Erythroblast (primary cell): ENCODE data around the gene SLC35B2.

Experiments used
- DNase-seq, 2 experiments: peaks; one replicate each; lab custom pipeline; 2025; lab: John Stamatoyannopoulos, UW
- GATA1 ChIP-seq: IDR thresholded peaks from 2 replicates; pipeline ENCODE4 v1.6.1; 2011; ENCODE audit warnings: low read depth, mild to moderate bottlenecking, control low read depth, low read length, moderate library complexity
- POLR2A ChIP-seq: IDR thresholded peaks from 2 replicates; pipeline ENCODE4 v1.6.1; 2011; ENCODE audit warnings: mild to moderate bottlenecking, low read length

The SLC35B2 gene

GRCh38 chr6:44268095-44268628 is 10.8 kb upstream of the SLC35B2 start:
- TF ChIP-seq POLR2A (no peak), GATA1 (no peak)
- peak; percentile 51 to 78 for DNase-seq

GRCh38 chr6:44267252-44267651 is 9.9 kb upstream of the SLC35B2 start:
- DNase-seq, result no peak

GRCh38 chr6:44266347-44266746 is 9.0 kb upstream of the SLC35B2 start:
- no peak for TF ChIP-seq GATA1
- TF ChIP-seq POLR2A, result no peak

More at GRCh38 chr6:44267252-44267651, 9.9 kb upstream of the SLC35B2 start:
- TF ChIP-seq POLR2A, result no peak
- TF ChIP-seq GATA1, result no peak

GRCh38 chr6:44265722-44266233 is 8.4 kb upstream of the SLC35B2 start:
- TF ChIP-seq POLR2A (no peak), GATA1 (no peak)
- no peak for DNase-seq

More at GRCh38 chr6:44266347-44266746, 9.0 kb upstream of the SLC35B2 start:
- no peak for DNase-seq

GRCh38 chr6:44265007-44265721 is 7.8 kb upstream of the SLC35B2 start, which contains the start of gene NFKBIE:
Gene NFKBIE, minus strand, starts transcription at chr6:44265551. Its CDS starts 205 bp downstream, at chr6:44265346.
- DNase-seq, result peak; percentile 84 to 90
- TF ChIP-seq POLR2A (peak; percentile 37), GATA1 (no peak)

GRCh38 chr6:44264154-44265006 is 7.1 kb upstream of the SLC35B2 start:
- no peak for TF ChIP-seq GATA1
- no peak for TF ChIP-seq POLR2A
- no peak for DNase-seq

GRCh38 chr6:44263354-44264100 is 6.2 kb upstream of the SLC35B2 start:
- no peak for TF ChIP-seq GATA1
- TF ChIP-seq POLR2A, result no peak
- DNase-seq, result no peak

GRCh38 chr6:44262467-44263353 is 5.4 kb upstream of the SLC35B2 start:
- TF ChIP-seq GATA1 (no peak), POLR2A (no peak)
- no peak for DNase-seq

GRCh38 chr6:44261581-44261980 is 4.3 kb upstream of the SLC35B2 start:
- TF ChIP-seq GATA1 (no peak), POLR2A (no peak)
- DNase-seq, result no peak

GRCh38 chr6:44260451-44261297 is 3.3 kb upstream of the SLC35B2 start:
- TF ChIP-seq GATA1 (no peak), POLR2A (no peak)
- DNase-seq, result no peak

- DNase-seq, result no peak
- TF ChIP-seq POLR2A, result no peak
Observed at GRCh38 chr6:44260011-44260410, 2.7 kb upstream of the SLC35B2 start.

- DNase-seq, result no peak
- no peak for TF ChIP-seq GATA1
- TF ChIP-seq POLR2A, result no peak
Observed at GRCh38 chr6:44258921-44259320, 1.6 kb upstream of the SLC35B2 start.
